Thoracic aorta (tissue), 2 donors: Measurements from ENCODE around the gene TRABD. TPM values are rescaled to one million over a fixed set of nuclear protein-coding genes. Genes with fewer than 3 reads are reported as not detected.
A peak's percentile ranks its signal among the peaks of the same experiment; 100 is the strongest.
"Not testable (repeated sequence)": the region's sequence is repeated elsewhere in the genome, so short reads cannot be mapped to it uniquely, and the experiment has no call there.

Source experiments
- ATAC-seq: fragments of 150-250 bp; one replicate; pipeline ENCODE4 v1.8.0; 2017; ENCODE audit warnings: low read depth; ENCODE audit not compliant: insufficient number of reproducible peaks, low FRiP score
- DNase-seq: peaks from one replicate; pipeline ENCODE4 v3.0.0-alpha.2; 2020; ENCODE audit warnings: low spot score
- H3K27ac ChIP-seq, 2 donors: fragments of 200-600 bp; sonication (generic); 1 replicate in 1 of 2; 2 replicates in 1 of 2; pipeline ENCODE4 v1.5.1; 2016; ENCODE audit warnings: mild to moderate bottlenecking in 2 of 2, moderate library complexity in 2 of 2
- H3K27me3 ChIP-seq: fragments of 200-600 bp; sonication (generic); replicated peaks from 2 replicates; pipeline ENCODE4 v1.6.0; 2016; ENCODE audit warnings: mild to moderate bottlenecking; ENCODE audit not compliant: insufficient read depth
- H3K36me3 ChIP-seq: fragments of 200-600 bp; sonication (generic); one replicate; pipeline ENCODE4 v1.5.1; 2016
- H3K4me1 ChIP-seq, 2 donors: fragments of 200-600 bp; sonication (generic); 1 replicate in 1 of 2; 2 replicates in 1 of 2; pipeline versions ENCODE4 v1.5.1 to v1.6.0; 2016; ENCODE audit warnings: low read depth in 2 of 2, mild to moderate bottlenecking in 1 of 2; ENCODE audit not compliant: control insufficient read depth in 1 of 2
- H3K4me3 ChIP-seq: fragments of 200-600 bp; sonication (generic); 2 replicates; pipeline ENCODE4 v1.5.1; 2016; ENCODE audit warnings: mild to moderate bottlenecking
- H3K9me3 ChIP-seq: fragments of 200-600 bp; sonication (generic); 2 replicates; pipeline ENCODE4 v1.5.1; 2016
- total RNA-seq, 2 donors: library from RNA; depleted of rRNA; stranded (reverse); fragments of >200 nt; gene quantifications; one replicate each; pipeline versions ENCODE4 v1.1.0 to v1.2.3, GENCODE V29; 2016
- TF ChIP-seq, protein P1 (sequence below): fragments of 200-600 bp; sonication (generic); IDR thresholded peaks from one replicate; pipeline ENCODE4 v1.5.1; 2019; ENCODE audit warnings: antibody characterized with exemption

The TRABD gene
- total RNA-seq, 2 donors from 2014 or later: 31.7 to 40.6 TPM

DNA sequence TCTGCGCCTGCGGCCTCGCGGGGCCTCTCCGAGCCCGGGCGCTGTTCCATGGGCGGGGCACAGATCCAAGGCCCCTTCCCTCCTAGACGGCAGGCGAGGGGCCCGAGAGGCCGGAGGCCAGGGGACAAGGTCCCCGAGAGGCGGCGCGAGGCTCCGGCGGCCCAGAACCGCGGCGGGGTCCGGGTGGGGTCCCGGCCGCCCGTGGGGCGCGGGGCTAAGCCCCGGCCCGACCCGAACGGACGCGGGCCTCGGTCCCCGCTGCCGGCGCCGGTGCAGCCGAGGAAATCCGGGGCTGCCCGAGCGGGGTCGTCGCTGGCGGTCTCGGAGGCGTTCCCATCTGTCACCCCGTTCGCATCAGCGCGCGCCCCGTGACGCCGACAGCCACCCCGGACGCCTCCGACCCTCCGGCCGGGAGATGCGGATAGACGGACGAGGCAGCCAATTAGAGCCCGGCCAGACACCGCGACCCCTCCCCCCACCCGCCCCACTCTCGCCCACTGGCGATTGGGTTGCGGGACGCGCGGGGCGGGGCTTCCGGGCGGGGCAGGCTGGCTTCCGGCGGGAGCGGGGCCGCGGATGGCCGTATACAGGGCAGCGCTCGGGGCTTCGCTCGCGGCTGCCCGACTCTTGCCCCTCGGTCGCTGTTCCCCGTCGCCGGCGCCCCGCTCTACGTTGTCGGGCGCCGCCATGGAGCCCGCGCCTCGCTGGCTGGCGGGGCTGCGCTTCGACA lies 14.9 kb downstream of the TRABD start, which contains the start of gene SELENOO:
Gene SELENOO (plus strand): TSS at position 551 of the 730 bp plus-strand sequence. CDS start 26 bp downstream, at position 577.
- peak; percentile 52 for DNase-seq

DNA sequence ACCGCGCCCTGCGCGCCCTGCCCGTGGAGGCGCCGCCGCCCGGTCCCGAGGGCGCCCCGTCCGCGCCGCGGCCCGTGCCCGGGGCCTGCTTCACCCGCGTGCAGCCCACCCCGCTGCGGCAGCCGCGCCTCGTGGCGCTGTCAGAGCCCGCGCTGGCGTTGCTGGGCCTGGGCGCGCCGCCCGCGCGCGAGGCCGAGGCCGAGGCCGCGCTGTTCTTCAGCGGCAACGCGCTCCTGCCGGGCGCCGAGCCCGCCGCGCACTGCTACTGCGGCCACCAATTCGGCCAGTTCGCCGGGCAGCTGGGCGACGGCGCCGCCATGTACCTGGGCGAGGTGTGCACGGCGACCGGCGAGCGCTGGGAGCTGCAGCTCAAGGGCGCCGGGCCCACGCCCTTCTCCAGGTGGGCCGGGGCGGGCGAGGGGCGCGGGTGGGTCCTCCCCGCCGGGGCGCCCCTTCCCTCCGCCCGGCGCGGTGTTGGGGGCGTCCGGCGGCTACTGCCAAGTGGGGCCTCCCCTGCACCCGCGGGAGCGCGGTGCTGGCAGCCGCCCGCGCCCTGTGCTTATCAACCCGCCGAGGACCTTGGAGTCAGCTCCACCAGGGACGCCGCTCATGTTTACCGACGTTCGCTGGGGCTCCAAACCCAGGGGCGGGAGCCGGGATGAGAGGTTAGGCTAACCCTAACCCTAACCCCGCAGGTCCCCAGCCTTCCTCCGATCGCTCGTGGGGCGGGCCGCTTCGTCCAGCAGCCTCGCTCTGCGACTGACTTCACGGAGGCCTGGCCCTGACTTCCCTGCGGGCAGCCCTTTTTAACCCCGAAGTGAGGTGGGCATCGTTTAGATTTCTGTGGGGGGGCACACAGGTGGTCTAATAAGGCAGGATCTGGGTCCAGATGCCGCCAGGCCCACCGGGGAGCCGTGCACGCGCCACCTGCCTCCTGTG lies 15.7 kb downstream of the TRABD start:
- no peaks in the 10 kb centered on the region for H3K27me3 ChIP-seq
- peak overlapping the region in 1 of 2 donors; percentile 83 for H3K27ac ChIP-seq
- ATAC-seq (peak; percentile 9), DNase-seq (no peak)
- H3K9me3 ChIP-seq: no peaks in the 10 kb centered on the region
- peaks cover 17 to 28% of the 10 kb centered on the region in 2 donors for H3K4me1 ChIP-seq
- peaks cover 3% of the 10 kb centered on the region for H3K36me3 ChIP-seq
- H3K4me3 ChIP-seq: peak overlapping the region; percentile 97
- TF ChIP-seq, protein P1, sequence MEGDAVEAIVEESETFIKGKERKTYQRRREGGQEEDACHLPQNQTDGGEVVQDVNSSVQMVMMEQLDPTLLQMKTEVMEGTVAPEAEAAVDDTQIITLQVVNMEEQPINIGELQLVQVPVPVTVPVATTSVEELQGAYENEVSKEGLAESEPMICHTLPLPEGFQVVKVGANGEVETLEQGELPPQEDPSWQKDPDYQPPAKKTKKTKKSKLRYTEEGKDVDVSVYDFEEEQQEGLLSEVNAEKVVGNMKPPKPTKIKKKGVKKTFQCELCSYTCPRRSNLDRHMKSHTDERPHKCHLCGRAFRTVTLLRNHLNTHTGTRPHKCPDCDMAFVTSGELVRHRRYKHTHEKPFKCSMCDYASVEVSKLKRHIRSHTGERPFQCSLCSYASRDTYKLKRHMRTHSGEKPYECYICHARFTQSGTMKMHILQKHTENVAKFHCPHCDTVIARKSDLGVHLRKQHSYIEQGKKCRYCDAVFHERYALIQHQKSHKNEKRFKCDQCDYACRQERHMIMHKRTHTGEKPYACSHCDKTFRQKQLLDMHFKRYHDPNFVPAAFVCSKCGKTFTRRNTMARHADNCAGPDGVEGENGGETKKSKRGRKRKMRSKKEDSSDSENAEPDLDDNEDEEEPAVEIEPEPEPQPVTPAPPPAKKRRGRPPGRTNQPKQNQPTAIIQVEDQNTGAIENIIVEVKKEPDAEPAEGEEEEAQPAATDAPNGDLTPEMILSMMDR: no peak

More for the DNA sequence above, 14.9 kb downstream of the TRABD start, which contains the start of gene SELENOO:
- Histone ChIP-seq H3K36me3 (no peaks in the 10 kb centered on the region), H3K4me3 (peak within 1 kb of the TSS; percentile 97), H3K27me3 (no peaks in the 10 kb centered on the region), H3K9me3 (no peaks in the 10 kb centered on the region), H3K4me1 (peaks cover 17 to 28% of the 10 kb centered on the region in 2 donors), H3K27ac (peak within 1 kb of the TSS; percentile 68 to 83)
- peak; percentile 75 for ATAC-seq
- TF ChIP-seq, protein P1: no peak

DNA sequence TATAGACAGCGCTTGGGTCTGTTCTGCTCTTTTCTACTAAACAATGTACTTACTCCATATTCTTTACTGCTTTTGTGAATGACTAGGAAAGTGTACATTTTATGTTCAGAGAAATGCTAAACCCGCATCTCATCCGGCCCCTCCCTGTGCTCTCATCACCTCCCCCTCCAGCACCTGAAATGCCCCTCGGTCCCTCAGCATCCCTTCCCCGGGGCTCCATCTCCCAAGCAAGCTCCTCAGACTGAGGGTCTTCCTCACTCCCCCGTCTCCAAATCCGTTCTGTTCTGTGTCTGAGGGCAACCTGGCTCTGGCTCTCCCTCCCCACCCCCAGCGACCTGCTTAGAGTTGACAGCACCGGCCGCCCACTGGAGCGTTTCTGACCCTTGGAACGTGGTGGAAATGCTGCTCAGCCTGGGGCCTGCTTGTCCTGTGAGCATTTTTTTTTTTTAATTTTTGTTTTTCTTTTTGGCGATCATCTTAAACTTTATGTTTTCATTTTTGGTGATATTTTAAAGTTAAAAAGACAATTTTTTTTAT lies 16.5 kb downstream of the TRABD start:
- peak overlapping the region; percentile 97 for H3K4me3 ChIP-seq
- peaks cover 9% of the 10 kb centered on the region for H3K36me3 ChIP-seq
- H3K27me3 ChIP-seq: no peaks in the 10 kb centered on the region
- H3K4me1 ChIP-seq: peaks cover 17 to 28% of the 10 kb centered on the region in 2 donors
- TF ChIP-seq, protein P1: no peak
- no peak for DNase-seq
- H3K27ac ChIP-seq: no peak overlapping the region
- no peak for ATAC-seq
- no peaks in the 10 kb centered on the region for H3K9me3 ChIP-seq

DNA sequence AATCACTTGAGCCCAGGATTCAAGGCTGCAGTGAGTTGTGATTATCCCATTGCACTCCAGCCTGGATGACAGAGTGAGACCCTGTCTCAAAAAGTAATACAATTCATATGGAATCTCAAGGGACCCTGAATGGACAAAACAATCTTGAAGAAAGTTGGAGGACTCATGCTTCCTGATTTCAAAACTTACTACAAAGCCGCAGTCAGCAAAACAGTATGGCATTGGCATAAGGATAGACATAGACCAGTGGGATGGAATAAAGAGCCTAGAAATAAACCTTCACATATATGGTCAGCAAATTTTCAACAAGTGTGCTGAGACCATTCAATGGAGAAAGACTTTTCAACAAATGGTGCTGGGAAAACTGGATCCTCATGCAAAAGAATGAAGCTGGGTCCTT lies 17.6 kb downstream of the TRABD start:
- Histone ChIP-seq H3K9me3 (no peaks in the 10 kb centered on the region), H3K4me3 (no peak overlapping the region), H3K36me3 (peaks cover 15% of the 10 kb centered on the region), H3K4me1 (peaks cover 17 to 28% of the 10 kb centered on the region in 2 donors), H3K27me3 (no peaks in the 10 kb centered on the region), H3K27ac (no peak overlapping the region)
- no peak for ATAC-seq
- TF ChIP-seq, protein P1: no peak
- no peak for DNase-seq

DNA sequence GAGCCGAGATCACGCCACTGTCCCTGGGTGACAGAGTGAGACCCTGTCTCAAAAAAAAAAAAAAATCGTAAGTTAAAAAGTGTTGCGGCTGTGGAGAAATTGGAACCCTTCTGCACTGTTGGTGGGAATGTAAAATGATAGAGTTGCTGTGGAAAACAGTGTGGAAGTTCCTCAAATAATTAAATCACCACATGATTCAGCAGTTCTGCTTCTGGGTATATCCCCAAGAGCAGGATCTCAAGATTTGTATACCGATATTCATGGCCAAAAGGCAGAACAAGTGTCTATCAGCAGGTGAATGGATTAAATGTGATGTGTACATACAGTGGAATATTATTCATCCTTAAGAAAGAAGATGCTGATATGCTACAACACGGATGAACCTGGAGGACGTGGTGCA lies 18.9 kb downstream of the TRABD start:
- H3K4me1 ChIP-seq: peaks cover 16 to 22% of the 10 kb centered on the region in 2 donors
- H3K36me3 ChIP-seq: peaks cover 15% of the 10 kb centered on the region
- TF ChIP-seq, protein P1: no peak
- ATAC-seq: no peak
- H3K4me3 ChIP-seq: no peak overlapping the region
- no peaks in the 10 kb centered on the region for H3K27me3 ChIP-seq
- H3K27ac ChIP-seq: no peak overlapping the region
- H3K9me3 ChIP-seq: no peaks in the 10 kb centered on the region
- no peak for DNase-seq

DNA sequence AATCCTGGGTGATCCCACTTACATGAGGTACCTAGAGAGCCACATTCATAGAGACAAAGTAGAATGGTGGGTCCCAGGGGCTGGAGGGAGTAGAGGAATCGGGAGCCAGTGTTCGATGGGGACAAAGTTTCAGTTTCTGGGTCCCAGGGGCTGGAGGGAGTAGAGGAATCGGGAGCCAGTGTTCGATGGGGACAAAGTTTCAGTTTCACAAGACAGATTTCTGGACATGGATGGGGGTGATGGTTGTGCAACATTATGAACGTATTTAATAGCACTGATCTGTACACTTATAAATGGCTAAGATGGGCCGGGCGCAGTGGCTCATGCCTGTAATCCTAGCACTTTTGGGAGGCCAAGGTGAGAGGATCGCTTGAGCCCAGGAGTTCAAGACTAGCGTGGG lies 19.3 kb downstream of the TRABD start:
- not testable (repeated sequence) for ATAC-seq, H3K9me3 ChIP-seq, H3K4me3 ChIP-seq, H3K27ac ChIP-seq, DNase-seq, H3K27me3 ChIP-seq
- H3K4me1 ChIP-seq: peaks cover 12 to 22% of the 10 kb centered on the region in 2 donors
- H3K36me3 ChIP-seq: peaks cover 15% of the 10 kb centered on the region
